ENCODE results near the gene MAPK8.

DNA sequence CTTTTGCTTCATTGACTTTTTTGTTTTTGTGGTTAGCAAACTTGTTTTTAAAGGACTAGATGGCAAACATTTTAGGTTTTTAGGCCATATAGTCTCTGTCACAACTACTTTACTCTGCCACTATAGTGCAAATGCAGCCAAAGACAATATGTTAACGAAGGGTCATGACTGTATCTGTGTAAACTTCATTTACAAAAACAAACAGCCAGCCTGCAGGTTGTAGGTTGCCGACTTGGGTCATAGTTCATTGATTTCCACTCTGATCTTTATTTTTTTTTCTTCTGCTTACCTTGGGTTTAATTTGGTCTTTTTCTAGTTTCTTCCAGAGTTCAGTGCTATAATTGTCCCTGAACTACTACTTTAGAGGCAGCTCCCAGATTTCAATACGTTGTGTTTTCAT, 178.4 kb downstream of the MAPK8 start:
- TF ChIP-seq CTCF (conservative IDR thresholded peaks at IDR 0.05), result no peak
- TF ChIP-seq ZFX (IDR thresholded peaks at IDR 0.05), result no peak
